Activated T-helper 1 cell treated with anti-CD3 and anti-CD28 coated beads, Interleukin-12 subunit alpha, Interleukin-12 subunit beta, Interleukin-2, Interleukin-4 antibody, amounts not matched to agents 30 ng/mL and 10 ng/mL and 1 ng/mL, durations not matched to agents 14 hours and 24 hours and 36 hours (primary cell): ENCODE results near the gene PRDX3. TPM values are rescaled to one million over a fixed set of nuclear protein-coding genes. Genes with fewer than 3 reads are reported as not detected.
A peak's percentile ranks its signal among the peaks of the same experiment; 100 is the strongest.
"Not testable (repeated sequence)": the region's sequence is repeated elsewhere in the genome, so short reads cannot be mapped to it uniquely, and the experiment has no call there.

Source experiments
- DNase-seq: peaks from one replicate; pipeline ENCODE4 v3.0.0; 2021; ENCODE audit warnings: low spot score
- H3K27ac Mint-ChIP-seq: one replicate; pipeline ENCODE4 v1.8.0; 2021; ENCODE audit warnings: mild to moderate bottlenecking, mixed read lengths
- H3K27me3 Mint-ChIP-seq: one replicate; pipeline ENCODE4 v1.8.0; 2022; ENCODE audit warnings: mild to moderate bottlenecking, moderate library complexity, mixed read lengths; ENCODE audit not compliant: insufficient read depth
- H3K36me3 Mint-ChIP-seq: one replicate; pipeline ENCODE4 v1.8.0; 2021; ENCODE audit warnings: low read depth, mixed read lengths
- H3K4me1 Mint-ChIP-seq: one replicate; pipeline ENCODE4 v1.8.0; 2021; ENCODE audit warnings: low read depth, mixed read lengths
- H3K4me3 Mint-ChIP-seq: one replicate; pipeline ENCODE4 v1.8.0; 2021; ENCODE audit warnings: mild to moderate bottlenecking, moderate library complexity, mixed read lengths
- H3K9me3 Mint-ChIP-seq: one replicate; pipeline ENCODE4 v1.8.0; 2021; ENCODE audit warnings: mixed read lengths
- intact Hi-C: fragments of 100-400 bp; cut with micrococcal nuclease; formaldehyde crosslinking; loops from one replicate; pipeline ENCODE4 v1.15.1; 2024
- total RNA-seq: library from RNA; stranded (reverse); gene quantifications from 2 replicates; pipeline ENCODE4 v1.2.3, GENCODE V29; 2022

Gene PRDX3
- total RNA-seq, 1 donor from 2014 or later, result 158 TPM

DNA sequence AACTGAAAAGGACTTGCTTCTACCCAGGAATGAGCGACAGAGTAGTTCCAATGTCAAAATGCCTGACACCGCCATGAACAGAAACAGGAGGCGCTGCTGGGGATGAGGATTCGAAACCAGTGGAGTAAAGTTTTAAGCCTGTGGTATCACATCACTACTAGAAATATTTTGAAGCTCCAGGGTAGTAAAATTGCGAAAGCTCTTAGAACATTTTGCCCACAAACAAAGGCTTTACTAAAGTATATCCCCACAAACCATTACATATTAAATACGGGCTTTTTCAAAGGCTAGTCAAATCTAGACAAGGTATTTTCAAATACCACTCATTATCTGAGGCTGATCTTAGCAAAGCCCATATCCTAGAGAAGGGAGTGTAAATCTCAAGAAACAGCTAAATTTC is 2.4 kb downstream of the PRDX3 start:
- peaks cover 29% of the 10 kb centered on the region for H3K4me1 Mint-ChIP-seq
- no peak for DNase-seq
- H3K4me3 Mint-ChIP-seq, result peak overlapping the region; percentile 65
- intact Hi-C loops, result loop anchor here (5.0 to 10.0 kb wide), 2 partner anchors 326 to 421 kb away; partner anchors contain the start of gene CACUL1
- no peaks in the 10 kb centered on the region for H3K9me3 Mint-ChIP-seq
- H3K27ac Mint-ChIP-seq, result peak overlapping the region; percentile 36
- no peaks in the 10 kb centered on the region for H3K27me3 Mint-ChIP-seq
- H3K36me3 Mint-ChIP-seq, result peaks cover 37% of the 10 kb centered on the region

DNA sequence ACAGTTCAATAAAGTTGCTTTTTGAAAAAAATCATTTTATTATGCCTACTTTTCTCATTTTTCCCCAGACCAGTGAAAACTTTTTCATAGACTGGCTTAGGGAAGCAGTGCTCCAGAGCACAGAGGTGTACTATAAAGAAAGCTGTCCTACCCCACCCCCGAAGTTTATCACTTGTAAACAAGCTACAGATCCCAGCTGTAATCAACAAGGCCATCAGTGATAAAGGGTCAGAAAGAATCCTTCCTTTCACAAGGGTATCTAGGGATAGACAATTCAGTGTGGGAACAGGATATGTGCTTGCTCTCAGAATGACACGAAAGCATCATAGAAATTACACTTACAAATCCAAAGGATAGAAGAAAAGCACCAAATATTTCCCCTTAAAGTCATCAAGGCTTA is 4.5 kb downstream of the PRDX3 start:
- intact Hi-C loops, result loop anchor here (10.0 kb wide), 1 partner anchor 419 kb away; the partner anchor contains the start of gene CACUL1
- Mint-ChIP-seq H3K36me3 (peaks cover 47% of the 10 kb centered on the region), H3K4me1 (peaks cover 24% of the 10 kb centered on the region), H3K9me3 (no peaks in the 10 kb centered on the region), H3K4me3 (no peak overlapping the region), H3K27me3 (no peaks in the 10 kb centered on the region), H3K27ac (no peak overlapping the region)
- DNase-seq, result no peak

GRCh38 chr10:119167041-119167440 is 11.6 kb downstream of the PRDX3 start:
- Mint-ChIP-seq H3K36me3 (peaks cover 39% of the 10 kb centered on the region), H3K9me3 (no peaks in the 10 kb centered on the region), H3K27ac (peak overlapping the region; percentile 94), H3K27me3 (no peaks in the 10 kb centered on the region), H3K4me1 (peaks cover 36% of the 10 kb centered on the region), H3K4me3 (peak overlapping the region; percentile 91)
- intact Hi-C loops, result no loop called here
- no peak for DNase-seq

- H3K36me3 Mint-ChIP-seq, result peaks cover 36% of the 10 kb centered on the region
- H3K4me3 Mint-ChIP-seq, result peak overlapping the region; percentile 91
- peak overlapping the region; percentile 94 for H3K27ac Mint-ChIP-seq
- H3K27me3 Mint-ChIP-seq, result no peaks in the 10 kb centered on the region
- peaks cover 41% of the 10 kb centered on the region for H3K4me1 Mint-ChIP-seq
- no peak for DNase-seq
- no peaks in the 10 kb centered on the region for H3K9me3 Mint-ChIP-seq
- intact Hi-C loops, result no loop called here
These were observed 12.0 kb downstream of the PRDX3 start for GRCh38 chr10:119166564-119166963.

DNA sequence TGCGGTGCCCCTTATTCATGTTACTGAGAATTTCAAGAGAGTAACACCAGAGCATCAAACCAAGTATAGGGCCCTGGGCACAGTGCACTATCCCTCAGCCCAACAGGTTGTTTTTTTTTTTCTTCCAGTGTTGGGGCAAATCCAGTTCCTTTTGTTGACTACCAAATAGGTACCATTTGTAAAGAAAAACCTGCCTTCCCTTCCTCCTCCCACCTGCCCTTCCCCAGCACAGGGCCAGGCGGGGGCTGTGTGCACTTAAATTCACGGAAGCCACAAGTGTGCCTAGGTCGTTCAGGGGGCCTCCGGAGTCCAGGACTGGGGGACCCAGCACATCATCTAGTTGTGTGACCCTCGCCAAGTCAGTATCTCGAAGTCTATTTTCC is 12.5 kb downstream of the PRDX3 start:
- H3K27ac Mint-ChIP-seq, result peak overlapping the region; percentile 94
- no peaks in the 10 kb centered on the region for H3K27me3 Mint-ChIP-seq
- peak overlapping the region; percentile 91 for H3K4me3 Mint-ChIP-seq
- H3K9me3 Mint-ChIP-seq, result no peaks in the 10 kb centered on the region
- no peak for DNase-seq
- peaks cover 32% of the 10 kb centered on the region for H3K36me3 Mint-ChIP-seq
- intact Hi-C loops, result no loop called here
- H3K4me1 Mint-ChIP-seq, result peaks cover 45% of the 10 kb centered on the region

- Mint-ChIP-seq H3K27ac (peak within 1 kb of the TSS; percentile 94), H3K4me3 (peak within 1 kb of the TSS; percentile 91), H3K36me3 (peaks cover 33% of the 10 kb centered on the region), H3K9me3 (no peaks in the 10 kb centered on the region), H3K4me1 (peaks cover 45% of the 10 kb centered on the region), H3K27me3 (no peaks in the 10 kb centered on the region)
- intact Hi-C loops, result loop anchor here (1.0 kb wide), 7 partner anchors 13 to 486 kb away; partner anchors contain the start of genes BAG3, DENND10, EIF3A and PRDX3
- DNase-seq, result peak; percentile 82
These were observed 13.2 kb downstream of the PRDX3 start, which contains the start of gene SFXN4 for GRCh38 chr10:119165171-119166117. SFXN4 (minus strand) TSS chr10:119165714; CDS start chr10:119165647, 67 bp downstream.

- no peaks in the 10 kb centered on the region for H3K9me3 Mint-ChIP-seq
- H3K27ac Mint-ChIP-seq, result no peak overlapping the region
- H3K27me3 Mint-ChIP-seq, result no peaks in the 10 kb centered on the region
- no peak for DNase-seq
- no peak overlapping the region for H3K4me3 Mint-ChIP-seq
- H3K36me3 Mint-ChIP-seq, result peaks cover 24% of the 10 kb centered on the region
- H3K4me1 Mint-ChIP-seq, result peaks cover 45% of the 10 kb centered on the region
- intact Hi-C loops, result no loop called here
These were observed 16.0 kb downstream of the PRDX3 start for GRCh38 chr10:119162452-119163092.

GRCh38 chr10:119161680-119162451 is 16.7 kb downstream of the PRDX3 start:
- H3K4me1 Mint-ChIP-seq, result peaks cover 39% of the 10 kb centered on the region
- intact Hi-C loops, result no loop called here
- H3K9me3 Mint-ChIP-seq, result no peaks in the 10 kb centered on the region
- no peak for DNase-seq
- no peak overlapping the region for H3K27ac Mint-ChIP-seq
- H3K4me3 Mint-ChIP-seq, result no peak overlapping the region
- peaks cover 19% of the 10 kb centered on the region for H3K36me3 Mint-ChIP-seq
- no peaks in the 10 kb centered on the region for H3K27me3 Mint-ChIP-seq

GRCh38 chr10:119159332-119159731 is 19.3 kb downstream of the PRDX3 start:
- H3K36me3 Mint-ChIP-seq, result peaks cover 37% of the 10 kb centered on the region
- DNase-seq, result no peak
- H3K4me1 Mint-ChIP-seq, result peaks cover 21% of the 10 kb centered on the region
- no peak overlapping the region for H3K4me3 Mint-ChIP-seq
- intact Hi-C loops, result no loop called here
- H3K27me3 Mint-ChIP-seq, result no peaks in the 10 kb centered on the region
- no peaks in the 10 kb centered on the region for H3K9me3 Mint-ChIP-seq
- H3K27ac Mint-ChIP-seq, result no peak overlapping the region

DNA sequence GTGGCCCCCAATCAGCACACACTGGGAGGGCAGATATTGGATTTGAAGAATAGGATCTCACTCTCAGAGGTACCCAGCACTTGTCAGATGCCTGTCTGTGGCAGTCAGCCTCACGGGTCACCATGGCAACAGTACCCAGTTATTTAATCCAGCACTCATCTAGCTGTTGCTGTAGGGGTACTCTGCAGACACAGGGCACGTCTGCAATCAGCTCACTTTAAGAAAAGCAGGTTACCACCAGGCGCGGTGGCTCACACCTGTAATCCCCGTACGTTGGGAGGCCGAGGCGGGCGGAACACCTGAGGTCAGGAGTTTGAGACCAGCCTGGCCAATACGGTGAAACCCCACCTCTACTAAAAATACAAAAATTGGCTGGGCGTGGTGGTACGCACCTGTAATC is 25.0 kb downstream of the PRDX3 start:
- Mint-ChIP-seq H3K4me3 (no peak overlapping the region), H3K4me1 (no peaks in the 10 kb centered on the region), H3K36me3 (peaks cover 42% of the 10 kb centered on the region), H3K27me3 (no peaks in the 10 kb centered on the region), H3K27ac (no peak overlapping the region), H3K9me3 (no peaks in the 10 kb centered on the region)
- no peak for DNase-seq
- intact Hi-C loops, result no loop called here

DNA sequence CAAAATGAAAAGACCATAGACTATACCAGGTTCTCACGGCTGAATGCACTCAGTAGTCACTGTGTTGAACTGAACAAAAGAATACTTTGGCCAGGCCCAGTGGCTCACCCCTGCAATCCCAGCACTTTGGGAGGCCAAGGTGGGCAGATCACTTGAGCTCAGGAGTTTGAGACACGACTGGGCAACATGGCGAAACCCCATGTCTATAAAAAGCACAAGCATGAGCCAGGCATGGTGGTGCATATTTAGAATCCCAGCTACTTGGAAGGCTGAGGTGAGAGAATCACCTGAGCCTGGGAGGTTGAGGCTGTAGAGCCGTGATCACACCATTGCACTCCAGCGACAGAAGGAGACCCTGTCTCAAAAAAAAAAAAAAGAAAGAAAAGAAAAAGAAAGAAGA is 25.6 kb downstream of the PRDX3 start:
- Mint-ChIP-seq H3K27me3 (no peaks in the 10 kb centered on the region), H3K36me3 (peaks cover 45% of the 10 kb centered on the region), H3K4me3 (no peak overlapping the region), H3K4me1 (no peaks in the 10 kb centered on the region), H3K27ac (no peak overlapping the region), H3K9me3 (no peaks in the 10 kb centered on the region)
- no peak for DNase-seq
- intact Hi-C loops, result no loop called here

DNA sequence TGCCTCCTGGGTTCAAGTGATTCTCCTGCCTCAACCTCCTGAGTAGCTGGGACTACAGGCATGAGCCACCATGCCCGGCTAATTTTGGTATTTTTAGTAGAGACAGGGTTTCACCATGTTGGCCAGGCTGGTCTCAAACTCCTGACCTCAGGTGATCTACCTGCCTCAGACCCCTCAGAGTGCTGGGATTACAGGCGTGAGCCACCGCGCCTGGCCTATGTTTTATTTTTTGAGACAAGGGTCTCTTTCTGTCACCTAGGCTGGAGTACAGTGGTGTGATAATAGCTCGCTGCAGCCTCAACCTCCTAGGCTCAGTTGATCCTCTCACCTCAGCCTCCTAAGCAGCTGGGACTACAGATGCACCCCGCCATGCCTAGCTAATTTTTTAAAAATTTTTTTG is 27.0 kb downstream of the PRDX3 start:
- H3K27me3 Mint-ChIP-seq, H3K4me1 Mint-ChIP-seq, H3K4me3 Mint-ChIP-seq, DNase-seq, intact Hi-C loops, H3K27ac Mint-ChIP-seq, H3K9me3 Mint-ChIP-seq: not testable (repeated sequence)
- H3K36me3 Mint-ChIP-seq, result peaks cover 41% of the 10 kb centered on the region
